ENCODE measurements around the gene HBD. TPM values are rescaled to one million over a fixed set of nuclear protein-coding genes. Genes with fewer than 3 reads are reported as not detected.
A peak's percentile ranks its signal among the peaks of the same experiment; 100 is the strongest.
"Not testable (repeated sequence)": the region's sequence is repeated elsewhere in the genome, so short reads cannot be mapped to it uniquely, and the experiment has no call there.

HBD gene
- total and polyA plus RNA-seq, 9 of the 15 experiments (the other 6 are each of a cell fraction or from before 2014, with no cell fraction given), result 11.8 to 169 (median 36.0) TPM

- TF ChIP-seq MNT (conservative IDR thresholded peaks at IDR 0.05), result 0 out of 4 replicates have a peak, but pooled peaks of 1 of the 2 experiments have one; percentile 4
- TF ChIP-seq POLR2A (conservative IDR thresholded peaks at IDR 0.05), result peak; percentile 20; the same call in 1 of the 2 replicates
- 0 out of 2 replicates have a peak, but pooled peaks have one; percentile 29 for TF ChIP-seq CAMTA2 (CRISPR knock-in tag; conservative IDR thresholded peaks at IDR 0.05)
- 0 out of 2 replicates have a peak, but pooled peaks have one; percentile 4 for TF ChIP-seq TFE3 (CRISPR knock-in tag; IDR thresholded peaks at IDR 0.05)
These were observed 16.4 kb upstream of the HBD start (continued) for GRCh38 chr11:5250543-5251204.

- WGBS (ENCODE audit: insufficient coverage, low coverage, missing lambda C conversion rate), result 3% methylated on average over 3 of the region's 9 CpGs
- peaks cover 90% of the 10 kb centered on the region for H3K79me2 ChIP-seq (ENCODE audit: control insufficient read depth, insufficient read depth, low read length)
- H3K4me2 ChIP-seq (ENCODE audit: insufficient read depth, low read length), result peak within 1 kb of the TSS; percentile 94
- H3K9ac ChIP-seq (ENCODE audit: insufficient read depth in 1 of 2, low read depth in 2 of 2, low read length in 2 of 2), result peak within 1 kb of the TSS; percentile 70 to 81; a peak in 3 of 4 replicates
- H3K9me3 ChIP-seq (replicated peaks; ENCODE audit: control insufficient read depth, insufficient read depth, low read depth, low read length); in situ Hi-C loops (cut with MboI); CTCF ChIA-PET (ENCODE audit: low intra/inter-chr PET ratio); H2AFZ ChIP-seq (ENCODE audit: low read depth, low read length); H3K9me1 ChIP-seq (ENCODE audit: control insufficient read depth, insufficient read depth, low read length); H3K4me1 ChIP-seq (replicated peaks in 1 of 2; ENCODE audit: control insufficient read depth in 2 of 2, insufficient read depth in 2 of 2, low read length in 2 of 2); H4K20me1 ChIP-seq (replicated peaks; ENCODE audit: control insufficient read depth, insufficient read depth, low read length); H3K27me3 ChIP-seq (ENCODE audit: control insufficient read depth in 2 of 2, insufficient read depth in 2 of 2, low read length in 2 of 2); BruUV-seq (replicated peaks); TF ChIP-seq MYBL2 (CRISPR knock-in tag; IDR thresholded peaks at IDR 0.05; ENCODE audit: borderline replicate concordance): not testable (repeated sequence)
- DNase-seq (ENCODE audit: extremely low read depth in 1 of 4, low spot score in 3 of 4) (peak in 1 of 4 experiments; percentile 46), FAIRE-seq (peak; percentile 99), ATAC-seq (peak; percentile 78)
- H3K27ac ChIP-seq (ENCODE audit: extremely low read depth, low read depth, low read length), result peak within 1 kb of the TSS; percentile 73
- intact Hi-C loops (cut with micrococcal nuclease), result loop anchor here (2.0 kb wide), 1 partner anchor 45 kb away; no protein-coding TSS in a partner anchor
- peaks cover 52% of the 10 kb centered on the region for H3K36me3 ChIP-seq (ENCODE audit: control insufficient read depth, insufficient read depth, low read length)
- H3K4me3 ChIP-seq, result peak within 1 kb of the TSS; percentile 58
- POLR2A ChIA-PET, result interaction anchor here (0.7 to 6.9 kb wide), 9 partner anchors 9 to 39 kb away, joined by 3 to 30 read pairs (median 4); partner anchors contain the start of gene HBE1
- peak; percentile 36; the same call in 1 of the 2 replicates for TF ChIP-seq SOX6 (IDR thresholded peaks at IDR 0.05)
- TF ChIP-seq HDGF (IDR thresholded peaks at IDR 0.05), result 0 out of 2 replicates have a peak, but pooled peaks have one; percentile 56
- peak; percentile 25 to 35 for TF ChIP-seq AFF1 (IDR thresholded peaks at IDR 0.05; ENCODE audit: low read depth in 1 of 2, partially characterized antibody in 2 of 2)
- TF ChIP-seq ELF4 (CRISPR knock-in tag; IDR thresholded peaks at IDR 0.05), result peak; percentile 49; the same call in 1 of the 2 replicates
- 0 out of 2 replicates have a peak, but pooled peaks have one; percentile 22 for TF ChIP-seq ZEB2 (IDR thresholded peaks at IDR 0.05)
- peak; percentile 73 for TF ChIP-seq MYBL2 (IDR thresholded peaks at IDR 0.05; ENCODE audit: low read depth)
- peak; percentile 53; the same call in 1 of the 2 replicates for TF ChIP-seq ZNF436 (CRISPR knock-in tag; IDR thresholded peaks at IDR 0.05)
These were observed 15.6 kb upstream of the HBD start, which contains the start of gene HBG1 for GRCh38 chr11:5249807-5250396. Gene HBG1 (minus strand): TSS chr11:5249857. CDS start chr11:5249804, 53 bp downstream.

Measured in K562 (cell line).